AG08396 (cell line): ENCODE results near the gene CDH13.

Experiments
- DNase-seq: peaks from one replicate; pipeline ENCODE4 v3.0.0; 2012; ENCODE audit warnings: low spot score, mixed read lengths

The CDH13 gene

DNA sequence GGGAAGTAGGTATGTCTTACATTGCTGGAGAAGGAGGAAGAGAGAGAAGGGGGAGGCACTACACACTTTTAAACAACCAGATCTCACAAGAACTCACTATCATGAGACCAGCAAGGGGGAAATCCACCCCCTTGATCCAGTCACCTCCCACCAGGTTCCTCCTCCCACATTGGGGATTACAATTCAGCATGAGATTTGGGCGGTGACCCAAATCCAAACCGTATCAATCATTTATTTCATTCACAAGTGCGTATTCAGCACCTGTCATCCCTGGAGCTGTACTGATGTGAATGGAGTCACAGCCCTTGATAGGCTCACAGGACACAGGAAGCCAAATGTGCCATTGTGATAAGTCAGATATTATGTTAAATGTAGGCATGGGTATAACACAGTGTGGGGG lies 952.7 kb downstream of the CDH13 start:
- no peak for DNase-seq

DNA sequence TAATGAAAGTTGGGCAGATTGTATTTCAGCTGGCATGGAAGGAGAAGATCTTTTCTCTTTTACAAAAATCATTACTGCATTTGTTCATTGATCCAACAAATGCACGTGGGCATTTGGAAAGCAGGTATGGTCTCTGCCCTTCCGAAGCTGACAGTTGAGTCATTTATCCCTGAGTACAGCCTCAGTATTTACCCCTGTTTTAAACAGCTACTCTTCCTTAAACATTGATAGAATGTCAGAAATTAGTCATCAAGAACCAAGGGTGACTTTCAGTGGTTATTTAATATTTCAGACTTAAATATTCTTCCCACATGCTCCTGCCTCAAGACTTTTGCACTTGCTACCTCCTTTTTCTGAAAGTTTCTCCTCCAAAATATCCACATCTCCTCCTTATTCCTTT lies 954.3 kb downstream of the CDH13 start:
- peak; percentile 9 for DNase-seq

DNA sequence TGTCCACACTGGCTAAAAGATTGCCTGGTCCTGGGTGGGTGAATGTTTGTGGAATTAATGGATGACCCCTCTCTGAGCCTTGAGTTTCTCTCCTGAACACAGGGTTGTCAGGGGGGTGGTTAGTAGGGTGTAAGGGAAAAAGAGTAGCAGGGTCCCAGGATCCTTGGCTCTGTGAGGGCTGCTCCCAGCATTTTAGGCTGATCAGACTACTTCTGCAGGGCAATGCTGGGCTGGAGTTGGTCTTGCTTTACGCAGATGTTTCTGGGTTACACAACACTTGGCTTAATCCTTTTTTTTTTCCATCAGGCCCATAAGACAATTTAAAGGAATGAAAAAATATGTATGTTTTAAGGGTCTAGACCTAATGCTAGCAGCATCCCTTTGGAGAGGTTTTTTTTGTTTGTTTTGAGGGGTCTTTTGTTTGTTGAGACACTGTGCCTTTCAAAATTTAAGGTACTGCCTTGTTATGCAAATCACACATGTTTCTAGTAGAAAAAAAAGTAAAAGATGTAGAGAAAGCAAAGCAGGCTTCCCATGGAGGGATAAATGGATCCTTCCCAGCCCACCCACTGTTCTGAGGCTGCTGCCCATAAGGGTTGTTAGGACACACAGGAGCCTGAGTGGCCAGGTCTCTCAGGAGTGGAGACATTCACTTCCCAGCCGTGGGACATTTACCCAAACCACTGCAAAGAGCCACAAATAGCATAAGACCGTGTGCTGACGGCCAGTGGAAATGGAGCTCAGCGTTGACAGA lies 955.4 kb downstream of the CDH13 start:
- no peak for DNase-seq

DNA sequence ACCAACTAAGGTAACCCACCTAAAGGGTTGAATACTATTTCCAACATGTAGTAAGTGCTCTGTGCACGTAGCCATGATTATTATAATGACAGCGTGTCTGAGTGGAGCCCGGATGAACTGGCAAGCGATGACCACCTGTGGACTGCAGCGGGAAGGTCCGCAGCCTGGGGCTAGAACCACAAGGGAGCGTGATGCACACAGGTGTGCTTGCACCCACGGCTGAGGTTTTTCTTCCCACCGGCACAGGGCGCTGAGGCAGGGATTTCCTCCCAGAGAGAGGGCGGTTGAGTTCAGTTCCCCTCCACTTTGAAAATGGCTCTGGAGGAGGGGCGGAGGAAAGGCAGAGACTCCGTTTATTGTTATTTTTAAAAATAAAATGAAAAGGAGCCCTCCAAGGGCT lies 959.3 kb downstream of the CDH13 start:
- no peak for DNase-seq

DNA sequence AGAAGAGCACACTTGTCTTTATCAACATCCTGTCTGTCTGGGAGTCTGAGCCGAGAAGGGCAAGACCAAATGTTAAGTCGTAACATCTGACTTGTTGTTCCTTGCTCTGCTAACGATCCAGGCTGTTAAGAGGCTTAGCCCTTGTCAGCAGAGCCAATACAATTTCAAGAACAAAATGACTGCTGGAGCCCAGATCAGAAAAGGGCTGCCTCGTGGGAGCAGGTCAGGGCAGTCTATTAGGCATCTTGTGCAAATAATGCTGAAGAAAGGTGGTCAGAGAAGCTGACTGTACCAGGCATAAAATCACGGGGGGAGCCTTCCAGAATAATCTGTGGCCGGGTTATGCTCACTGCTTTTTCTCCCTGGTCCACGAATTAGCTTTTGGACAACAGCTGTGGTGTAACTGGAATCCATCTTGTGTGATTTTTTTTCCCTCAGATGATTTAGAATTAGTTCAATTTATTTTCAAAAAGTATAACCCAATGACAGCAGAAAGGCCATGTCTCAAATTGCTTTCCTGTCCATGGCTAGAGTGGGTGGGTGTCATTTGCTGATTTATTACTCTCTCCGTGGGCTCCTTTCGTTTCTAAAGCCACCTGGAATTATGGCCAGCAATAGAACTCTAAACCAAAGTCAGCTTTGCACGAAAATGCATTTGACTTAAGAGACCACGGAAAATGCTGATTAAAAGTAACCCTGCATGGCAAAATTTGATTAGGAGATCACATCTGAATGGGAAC lies 959.9 kb downstream of the CDH13 start:
- no peak for DNase-seq

DNA sequence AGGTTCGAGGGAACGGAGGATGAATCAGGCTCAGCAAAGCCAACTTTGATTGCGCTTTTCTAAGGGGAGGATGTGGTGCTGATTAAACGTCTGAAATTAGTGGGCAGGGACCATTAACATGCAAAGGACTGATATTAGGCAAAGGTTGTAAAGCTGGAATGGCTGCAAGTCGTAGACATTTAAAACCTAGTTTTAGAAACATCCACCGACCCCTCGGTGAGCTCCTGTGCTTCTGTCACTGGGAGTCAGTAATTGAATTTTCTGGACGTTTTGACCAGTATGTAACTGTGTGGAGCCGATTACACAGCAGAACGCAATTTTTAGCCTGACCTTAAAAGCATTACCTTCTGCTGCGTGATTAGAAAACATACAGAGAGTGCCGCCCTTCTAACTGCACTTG lies 960.4 kb downstream of the CDH13 start:
- no peak for DNase-seq

DNA sequence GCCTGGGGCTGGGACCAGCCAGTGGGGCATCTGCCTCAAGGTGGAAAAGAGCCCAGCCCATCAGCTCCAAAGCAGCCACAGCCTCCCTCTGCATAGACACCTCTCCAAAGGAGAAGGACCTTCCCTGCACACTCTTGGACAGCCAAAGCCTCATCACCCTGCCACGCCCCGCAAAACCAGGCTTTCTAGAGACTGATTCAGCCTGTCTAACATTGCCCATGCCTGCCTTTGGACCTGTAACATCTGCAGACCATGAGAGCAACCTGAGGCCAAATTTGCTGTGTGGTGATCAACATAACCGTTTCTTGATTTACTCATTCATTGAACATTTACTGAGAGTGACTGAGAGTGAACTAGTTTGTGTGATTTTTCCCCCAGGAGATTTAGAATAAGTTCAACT lies 961.3 kb downstream of the CDH13 start:
- DNase-seq = no peak

DNA sequence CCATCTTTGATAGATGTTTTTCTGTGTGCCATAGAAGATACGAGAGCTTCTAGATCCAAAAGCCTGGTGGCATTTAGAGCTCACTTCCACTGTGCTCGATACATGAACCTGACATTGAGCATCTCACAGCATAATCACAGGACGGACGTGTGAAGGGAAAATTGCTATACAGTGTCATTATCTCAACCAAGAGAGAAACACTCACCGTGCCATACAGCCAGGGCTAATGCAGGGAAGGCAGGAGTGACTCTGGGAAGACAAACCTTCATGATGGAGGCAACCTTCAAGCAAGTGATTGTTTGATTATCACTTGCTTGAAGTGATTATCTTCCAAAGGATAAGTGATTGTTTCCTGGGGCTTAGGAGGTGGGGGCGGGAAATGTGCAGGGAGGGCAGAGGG lies 962.8 kb downstream of the CDH13 start:
- no peak for DNase-seq

DNA sequence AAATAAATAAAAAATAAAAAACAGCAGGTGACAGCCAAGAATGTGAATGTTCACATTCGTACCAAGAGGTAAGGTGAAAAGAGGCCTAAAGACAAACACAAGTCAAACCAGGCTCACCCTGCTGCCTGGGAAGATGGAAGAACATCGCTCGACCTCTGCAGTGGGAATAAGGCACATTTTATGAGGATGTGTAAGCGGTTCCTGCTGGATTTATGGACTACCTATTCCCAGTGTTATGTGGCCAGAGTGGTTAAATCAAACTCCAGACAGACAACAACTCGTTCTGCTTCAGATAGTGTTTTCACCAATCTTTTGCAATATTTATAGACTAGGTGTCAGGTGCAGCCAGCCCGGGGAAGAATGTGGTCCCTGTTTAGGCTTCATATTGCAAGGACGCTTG lies 966.0 kb downstream of the CDH13 start:
- DNase-seq = no peak

DNA sequence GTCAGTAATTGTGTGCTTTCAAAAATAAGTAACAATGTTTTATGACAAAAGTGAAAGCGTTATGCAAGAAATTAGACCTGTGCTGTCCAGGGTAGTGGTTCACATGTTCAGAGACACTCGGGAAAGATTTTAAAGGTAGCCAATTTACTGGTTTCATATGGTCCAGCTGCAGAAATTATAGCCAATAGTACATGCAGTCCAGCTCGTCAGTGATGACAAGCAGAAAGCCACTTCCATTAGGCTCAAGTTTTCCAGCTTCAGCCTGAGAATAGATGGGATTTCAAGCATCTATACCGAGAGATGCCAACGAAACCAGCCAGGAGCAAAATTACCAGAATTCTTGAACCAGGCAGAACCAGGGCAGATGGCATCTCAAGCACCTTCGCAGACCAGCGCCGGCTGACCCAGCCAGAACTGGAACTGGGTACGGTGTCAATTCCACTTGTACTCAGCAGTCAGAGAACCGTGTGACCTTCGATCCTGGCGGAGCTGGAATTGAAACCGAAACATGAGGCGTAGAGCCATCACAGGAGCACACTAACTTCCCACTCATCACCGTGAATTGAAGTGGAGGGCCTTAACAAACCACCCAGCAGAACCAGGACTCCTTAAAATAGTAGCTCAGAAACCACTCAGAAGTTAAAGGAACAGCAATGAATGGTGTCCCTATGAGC lies 973.2 kb downstream of the CDH13 start:
- DNase-seq = no peak

DNA sequence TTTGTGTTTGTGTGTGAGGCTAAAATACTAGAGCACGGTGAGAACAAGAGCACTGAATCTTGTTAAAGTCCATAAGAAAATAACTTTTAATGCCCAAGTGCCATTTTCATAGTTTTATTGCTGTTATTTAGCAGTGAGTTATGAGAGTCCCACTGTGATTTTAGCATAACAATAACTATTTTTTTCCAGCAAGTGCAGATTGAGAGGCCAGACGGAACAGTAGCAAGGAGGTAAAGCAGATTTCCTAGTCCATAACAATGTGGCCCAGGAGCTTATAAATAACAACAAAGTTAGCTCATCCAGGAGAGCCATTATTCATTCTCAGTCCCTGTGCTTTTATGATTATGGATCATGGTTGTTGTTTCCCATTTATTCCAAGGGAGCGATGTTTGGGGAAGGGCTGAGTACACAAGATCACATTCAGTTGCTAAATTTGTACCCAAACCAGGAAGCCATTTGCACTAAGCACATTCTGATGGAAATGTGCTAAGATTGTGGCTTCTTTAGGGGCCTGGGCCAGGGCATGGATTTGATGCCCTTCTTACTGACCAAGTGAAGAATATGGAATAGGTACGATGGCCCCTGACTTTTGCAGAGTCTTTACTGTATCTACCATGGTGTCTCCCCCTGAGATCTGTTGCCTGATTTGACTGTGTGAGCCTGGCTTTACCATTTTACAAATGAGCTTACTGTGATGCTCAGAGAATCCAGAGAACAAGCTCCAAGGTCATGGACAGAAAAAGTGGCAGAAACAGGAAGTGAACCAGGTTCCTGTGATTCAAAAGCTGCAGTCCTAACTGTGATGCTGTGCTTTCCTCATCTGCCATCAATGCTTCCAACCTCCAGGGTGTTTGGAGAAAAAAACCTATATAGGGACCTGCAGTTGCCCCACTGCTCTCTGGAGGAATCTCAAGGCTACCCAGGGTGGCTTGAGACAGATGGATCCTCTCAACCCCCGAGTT lies 976.3 kb downstream of the CDH13 start:
- DNase-seq = no peak

DNA sequence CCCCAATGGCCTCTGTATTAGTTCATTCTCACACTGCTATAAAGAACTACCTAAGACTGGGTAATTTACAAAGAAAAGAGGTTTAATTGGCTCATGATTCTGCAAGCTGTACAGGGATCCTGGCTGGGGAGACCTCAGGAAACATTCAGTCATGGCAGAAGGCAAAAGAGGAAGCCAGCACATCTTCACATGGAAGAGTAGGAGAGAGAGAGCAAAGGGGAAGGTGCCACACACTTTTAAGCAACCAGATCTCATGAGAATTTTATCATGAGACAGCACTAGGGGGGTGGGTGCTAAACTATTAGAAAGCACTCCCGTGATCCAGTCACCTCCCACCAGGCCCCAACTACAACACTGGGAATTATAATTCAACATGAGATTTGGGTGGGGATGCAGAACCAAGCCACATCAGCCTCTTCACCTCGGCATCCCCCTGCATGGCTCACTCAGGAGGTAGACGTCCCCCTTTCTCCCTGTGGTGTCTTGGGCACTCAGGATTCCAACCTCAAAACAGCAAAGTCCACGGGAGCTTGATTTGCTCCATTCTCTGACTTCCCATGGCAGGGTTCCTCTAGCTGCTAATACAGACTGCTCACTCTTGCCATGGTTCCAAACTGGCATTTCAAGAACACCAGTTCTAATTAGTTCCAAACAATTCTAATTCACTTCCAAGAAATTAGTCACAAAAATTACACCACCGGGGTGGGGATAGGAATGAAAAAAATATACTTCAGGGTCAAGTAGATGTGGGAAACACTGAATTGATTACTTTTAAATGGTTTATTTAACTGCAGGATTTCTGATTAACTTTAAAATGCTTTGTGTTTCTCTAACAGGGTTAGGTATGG lies 977.2 kb downstream of the CDH13 start:
- DNase-seq = no peak

DNA sequence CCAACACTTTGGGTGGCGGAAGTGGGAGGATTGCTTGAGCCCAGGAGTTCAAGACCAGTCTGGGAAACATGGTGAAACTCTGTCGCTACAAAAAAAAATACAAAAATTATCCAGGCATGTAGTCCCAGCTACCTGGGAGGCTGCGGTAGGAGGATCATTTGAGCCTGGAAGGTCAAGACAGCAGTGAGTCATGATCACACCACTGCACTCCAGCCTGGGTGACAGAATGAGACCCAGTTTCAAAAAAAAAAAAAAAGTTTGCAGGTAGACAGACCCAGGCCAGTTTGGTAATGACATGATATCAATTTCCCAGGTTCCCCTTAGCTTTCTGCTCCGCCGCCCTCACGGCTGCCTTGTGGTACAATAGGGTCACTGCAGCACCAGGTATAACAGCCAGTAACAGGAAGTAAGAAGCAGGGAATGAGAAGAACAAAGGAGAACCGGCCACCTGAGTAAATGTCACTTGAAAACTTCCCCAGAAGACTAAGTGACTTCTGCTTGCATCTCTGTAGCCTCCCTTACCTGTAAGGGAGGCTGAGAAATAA lies 979.8 kb downstream of the CDH13 start:
- no peak for DNase-seq

DNA sequence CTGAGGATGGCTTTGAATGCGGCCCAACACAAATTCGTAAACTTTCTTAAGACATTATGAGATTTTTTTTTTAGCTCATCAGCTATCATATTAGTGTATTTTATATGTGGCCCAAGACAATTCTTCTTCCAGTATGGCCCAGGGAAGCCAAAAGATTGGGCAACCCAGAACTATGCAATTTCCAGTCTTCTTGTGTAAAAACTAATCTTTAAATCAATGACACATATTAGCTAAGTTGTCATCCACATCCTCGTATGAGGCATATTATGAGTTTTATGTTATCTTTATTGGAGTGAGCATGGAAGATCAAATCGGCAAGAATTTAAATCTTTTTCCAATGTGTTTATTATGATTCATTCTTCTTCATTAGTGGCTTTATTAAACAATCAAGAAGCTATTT lies 982.4 kb downstream of the CDH13 start:
- no peak for DNase-seq

DNA sequence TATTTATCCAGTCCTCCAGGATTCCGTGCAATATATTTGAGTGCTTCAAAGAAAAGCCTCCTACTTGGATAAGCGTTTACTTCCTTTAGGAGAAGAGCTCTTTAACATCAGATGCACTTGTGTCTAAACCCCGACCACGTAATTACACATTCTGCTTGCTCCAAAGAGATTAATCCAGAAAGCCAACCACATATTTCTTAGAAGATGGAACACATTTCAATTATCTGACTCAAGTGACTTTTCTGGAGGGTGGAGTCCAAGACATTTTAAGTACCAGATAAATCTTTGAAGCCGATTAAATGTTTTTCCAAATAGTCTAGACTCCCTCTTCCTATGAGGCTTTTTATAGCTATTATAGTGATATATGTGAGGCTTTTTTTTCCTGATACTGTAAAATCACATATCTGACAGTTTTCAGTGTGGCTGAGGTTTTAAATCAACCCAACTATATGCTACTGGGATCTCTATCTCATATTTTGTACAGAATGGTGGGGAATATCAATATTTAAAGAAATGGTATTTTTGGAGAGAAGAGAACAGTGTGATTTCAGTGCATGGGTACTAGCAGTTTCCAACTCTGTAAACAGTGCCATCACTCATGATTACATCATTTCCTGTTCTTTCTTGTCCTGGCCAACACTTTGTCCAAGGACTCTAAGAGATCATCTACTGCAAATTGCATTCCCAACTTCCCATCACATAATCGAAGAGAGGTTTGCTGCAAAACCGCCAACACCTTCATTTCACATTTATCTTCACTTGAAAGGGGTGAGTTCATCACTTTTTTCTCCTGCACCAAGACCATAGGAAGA lies 988.6 kb downstream of the CDH13 start:
- peak; percentile 10 for DNase-seq

DNA sequence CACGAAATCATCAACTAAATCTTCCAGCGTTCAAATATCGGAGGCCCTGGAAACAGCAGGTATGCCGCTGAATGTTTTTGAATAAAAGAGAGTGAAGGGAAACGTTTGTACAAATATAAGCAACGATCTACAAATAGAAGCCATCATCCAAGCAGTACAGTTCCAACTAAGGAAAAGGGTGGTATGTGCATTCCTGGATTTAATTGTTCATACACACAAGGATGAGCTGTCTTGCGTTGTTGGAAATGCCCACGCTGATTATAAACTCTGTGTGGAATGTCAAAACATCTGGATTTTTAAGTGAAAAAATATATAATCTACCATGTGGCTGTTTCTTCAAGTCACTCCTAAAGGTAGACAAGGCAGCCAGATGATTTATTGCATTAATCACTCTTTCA lies 989.2 kb downstream of the CDH13 start:
- no peak for DNase-seq

DNA sequence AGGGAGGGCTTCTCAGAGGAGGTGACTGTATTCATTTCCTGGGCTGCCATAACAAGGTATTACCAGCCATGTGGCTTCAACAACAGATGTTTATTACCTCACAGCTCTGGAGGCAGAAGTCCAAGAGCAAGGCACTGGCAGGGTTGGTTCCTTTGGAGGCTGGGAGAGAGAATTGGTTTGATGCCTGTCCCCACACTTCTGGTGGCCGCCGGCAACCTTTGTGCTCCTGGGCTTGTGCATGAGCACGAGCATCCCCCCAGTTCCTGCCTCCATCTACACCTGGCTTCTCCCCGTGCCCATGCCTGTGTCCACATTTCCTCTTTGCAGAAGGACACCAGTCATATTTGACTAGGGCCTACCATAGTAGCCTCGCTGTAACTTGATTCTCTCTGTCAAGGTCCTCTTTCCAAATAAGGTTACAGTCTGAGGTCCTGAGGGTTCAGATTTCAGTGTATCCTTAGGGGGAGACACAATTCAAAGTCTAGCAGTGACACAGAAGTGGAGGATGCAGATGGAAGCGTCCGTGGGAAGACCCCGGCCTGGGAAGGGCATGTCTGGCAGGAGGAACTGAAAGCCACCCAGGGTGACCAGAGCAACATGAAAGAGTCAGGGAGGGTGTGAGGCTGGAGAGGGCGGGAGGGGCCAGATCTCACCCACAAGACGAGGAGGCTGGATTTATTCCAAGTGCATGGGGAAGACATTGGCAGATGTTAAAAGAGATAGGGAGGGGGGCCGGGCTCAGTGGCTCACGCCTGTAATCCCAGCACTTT lies 992.8 kb downstream of the CDH13 start:
- DNase-seq = no peak

DNA sequence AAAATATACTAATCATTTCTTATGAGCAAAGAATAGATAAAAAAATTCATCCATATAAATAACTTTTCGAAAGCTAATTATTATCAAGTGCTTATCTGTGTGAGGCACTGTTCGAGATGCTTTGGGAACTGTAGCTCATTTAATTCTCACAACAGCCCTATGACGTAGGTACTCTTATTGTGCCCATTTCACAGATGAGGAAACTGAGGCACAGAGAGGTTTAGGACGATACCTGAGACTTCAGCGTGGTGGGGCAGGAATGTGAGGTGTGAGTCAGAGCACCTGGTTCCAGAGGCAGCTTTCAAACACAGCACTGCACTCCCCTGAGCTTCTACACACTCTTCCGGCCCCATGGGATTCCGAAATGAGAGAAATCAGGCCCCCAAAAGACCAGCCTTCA lies 995.2 kb downstream of the CDH13 start:
- DNase-seq = no peak

DNA sequence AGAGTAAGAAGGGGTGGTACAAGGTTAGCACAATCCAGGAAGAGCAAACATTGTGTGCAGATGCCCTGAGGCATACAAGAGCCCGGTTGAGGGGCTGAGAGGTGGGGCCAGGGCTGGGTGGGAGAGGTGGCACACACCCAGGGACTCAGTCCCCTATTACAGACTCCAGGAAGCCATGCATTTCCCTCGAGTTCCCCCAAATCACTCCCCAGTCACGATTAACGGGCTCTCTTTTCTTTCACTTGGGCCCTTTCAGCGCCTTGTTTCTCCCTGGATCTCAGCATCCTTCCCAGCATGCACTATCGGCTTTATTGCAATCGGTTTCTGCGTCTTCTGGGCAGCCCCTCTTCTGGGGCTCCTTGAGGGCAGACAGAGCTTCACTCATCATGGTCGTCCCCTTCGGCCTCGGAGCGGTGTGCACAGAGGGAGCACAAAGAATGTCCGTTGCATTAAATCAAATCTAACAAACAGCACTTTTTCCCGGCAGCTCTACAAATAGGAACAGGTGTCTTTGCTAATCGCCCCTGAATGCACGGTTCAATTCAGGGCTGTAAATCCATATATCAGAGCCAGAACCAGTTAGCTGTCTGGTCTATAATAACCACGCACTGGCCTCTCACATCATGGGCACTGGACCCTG lies 996.4 kb downstream of the CDH13 start:
- no peak for DNase-seq
